ENCODE results near the gene MSX1. TPM values are rescaled to one million over a fixed set of nuclear protein-coding genes. Genes with fewer than 3 reads are reported as not detected.
A peak's percentile ranks its signal among the peaks of the same experiment; 100 is the strongest.

MSX1 gene
- total RNA-seq, 2 donors from 2014 or later: not detected

- no peak for ATAC-seq (replicated peaks in 1 of 2)
These were observed 31.2 kb downstream of the MSX1 start for GRCh38 chr4:4890574-4891255.

GRCh38 chr4:4893721-4894120, 34.3 kb downstream of the MSX1 start:
- H3K4me1 Mint-ChIP-seq (ENCODE audit: low read depth): no peaks in the 10 kb centered on the region
- peaks cover 0 to 1% of the 10 kb centered on the region in 2 donors for H3K9me3 Mint-ChIP-seq
- H3K36me3 Mint-ChIP-seq (ENCODE audit: insufficient read depth in 2 of 2): peaks cover 0 to 2% of the 10 kb centered on the region in 2 donors
- H3K27ac Mint-ChIP-seq: no peak overlapping the region
- peaks cover 17% of the 10 kb centered on the region for H3K27me3 Mint-ChIP-seq (ENCODE audit: low read depth)
- ATAC-seq (replicated peaks in 1 of 2): no peak
- no peak overlapping the region for H3K4me3 Mint-ChIP-seq
- DNase-seq: no peak

More at GRCh38 chr4:4890574-4891255, 31.2 kb downstream of the MSX1 start:
- Mint-ChIP-seq H3K36me3 (ENCODE audit: insufficient read depth in 2 of 2) (peaks cover 0 to 2% of the 10 kb centered on the region in 2 donors), H3K27me3 (ENCODE audit: low read depth) (peaks cover 22% of the 10 kb centered on the region), H3K27ac (no peak overlapping the region), H3K9me3 (no peaks in the 10 kb centered on the region), H3K4me3 (no peak overlapping the region), H3K4me1 (ENCODE audit: low read depth) (no peaks in the 10 kb centered on the region)
- DNase-seq: no peak

GRCh38 chr4:4899202-4899925, 39.9 kb downstream of the MSX1 start:
- ATAC-seq (replicated peaks in 1 of 2) (no peak), DNase-seq (no peak)
- Mint-ChIP-seq H3K36me3 (ENCODE audit: insufficient read depth in 2 of 2) (no peaks in the 10 kb centered on the region), H3K27me3 (ENCODE audit: low read depth) (peaks cover 20% of the 10 kb centered on the region), H3K4me3 (no peak overlapping the region), H3K4me1 (ENCODE audit: low read depth) (no peaks in the 10 kb centered on the region), H3K9me3 (peaks cover 0 to 1% of the 10 kb centered on the region in 2 donors), H3K27ac (no peak overlapping the region)

GRCh38 chr4:4901877-4902276, 42.4 kb downstream of the MSX1 start:
- Mint-ChIP-seq H3K36me3 (ENCODE audit: insufficient read depth in 2 of 2) (no peaks in the 10 kb centered on the region), H3K27ac (no peak overlapping the region), H3K4me1 (ENCODE audit: low read depth) (no peaks in the 10 kb centered on the region), H3K9me3 (peaks cover 0 to 1% of the 10 kb centered on the region in 2 donors), H3K4me3 (no peak overlapping the region), H3K27me3 (ENCODE audit: low read depth) (peaks cover 31% of the 10 kb centered on the region)
- ATAC-seq (replicated peaks in 1 of 2): no peak
- no peak for DNase-seq

GRCh38 chr4:4912155-4912554, 52.7 kb downstream of the MSX1 start:
- Mint-ChIP-seq H3K4me1 (ENCODE audit: low read depth) (no peaks in the 10 kb centered on the region), H3K27me3 (ENCODE audit: low read depth) (peaks cover 4% of the 10 kb centered on the region), H3K4me3 (no peak overlapping the region), H3K27ac (no peak overlapping the region), H3K9me3 (peaks cover 0 to 2% of the 10 kb centered on the region in 2 donors), H3K36me3 (ENCODE audit: insufficient read depth in 2 of 2) (peaks cover 0 to under 1% of the 10 kb centered on the region in 2 donors)
- ATAC-seq (replicated peaks in 1 of 2) (peak in 1 of 2 donors; percentile 25), DNase-seq (no peak)

- no peaks in the 10 kb centered on the region for H3K4me1 Mint-ChIP-seq (ENCODE audit: low read depth)
- H3K27ac Mint-ChIP-seq: no peak overlapping the region
- peaks cover 0 to 4% of the 10 kb centered on the region in 2 donors for H3K9me3 Mint-ChIP-seq
- H3K36me3 Mint-ChIP-seq (ENCODE audit: insufficient read depth in 2 of 2): peaks cover 0 to 5% of the 10 kb centered on the region in 2 donors
- no peak overlapping the region for H3K4me3 Mint-ChIP-seq
- DNase-seq: no peak
- no peaks in the 10 kb centered on the region for H3K27me3 Mint-ChIP-seq (ENCODE audit: low read depth)
- no peak for ATAC-seq (replicated peaks in 1 of 2)
These were observed 53.7 kb downstream of the MSX1 start for GRCh38 chr4:4913147-4913561.

Other genes starting within 250 kb of the MSX1 start
- not detected for gene CYTL1, start 159.8 kb downstream of the MSX1 start, total RNA-seq
- gene STK32B, start 191.8 kb downstream of the MSX1 start, total RNA-seq: not detected